NOMO-1 (cell line): ENCODE measurements around the gene GSE1.

Experiments used
- DNase-seq, 2 experiments: peaks; one replicate each; lab custom pipeline; 2025; ENCODE audit not compliant: unreplicated experiment in 2 of 2; lab: John Stamatoyannopoulos, UW

The GSE1 gene

GRCh38 chr16:85673529-85674417 is 60.7 kb downstream of the GSE1 start:
- no peak for DNase-seq

- DNase-seq, result no peak
These were observed 61.3 kb downstream of the GSE1 start for GRCh38 chr16:85674418-85674755.

GRCh38 chr16:85674828-85675227 is 61.7 kb downstream of the GSE1 start:
- no peak for DNase-seq

- peak; percentile 10 to 33 for DNase-seq
These were observed 62.2 kb downstream of the GSE1 start for GRCh38 chr16:85675251-85675874.

GRCh38 chr16:85676466-85676865 is 63.3 kb downstream of the GSE1 start:
- no peak for DNase-seq

GRCh38 chr16:85677383-85677967 is 64.4 kb downstream of the GSE1 start:
- DNase-seq, result no peak

GRCh38 chr16:85678016-85678415 is 64.9 kb downstream of the GSE1 start:
- DNase-seq, result no peak

GRCh38 chr16:85678821-85679220 is 65.7 kb downstream of the GSE1 start:
- no peak for DNase-seq

- DNase-seq, result no peak
These were observed 66.7 kb downstream of the GSE1 start for GRCh38 chr16:85679870-85680269.

- no peak for DNase-seq
These were observed 67.3 kb downstream of the GSE1 start for GRCh38 chr16:85680352-85680944.

GRCh38 chr16:85681255-85681654 is 68.1 kb downstream of the GSE1 start:
- no peak for DNase-seq

GRCh38 chr16:85682516-85682915 is 69.4 kb downstream of the GSE1 start:
- DNase-seq, result no peak

GRCh38 chr16:85683363-85683762 is 70.2 kb downstream of the GSE1 start:
- DNase-seq, result no peak

- DNase-seq, result no peak
These were observed 72.1 kb downstream of the GSE1 start for GRCh38 chr16:85685251-85685650.

GRCh38 chr16:85686912-85687591 is 73.9 kb downstream of the GSE1 start:
- no peak for DNase-seq

GRCh38 chr16:85687651-85688471 is 74.7 kb downstream of the GSE1 start:
- no peak for DNase-seq

- DNase-seq, result peak; percentile 88 to 96
These were observed 75.6 kb downstream of the GSE1 start, which contains the start of gene GINS2 for GRCh38 chr16:85688586-85689284. GINS2 (minus strand) TSS chr16:85688954; CDS start chr16:85688898, 56 bp downstream.

- DNase-seq, result no peak
These were observed 76.3 kb downstream of the GSE1 start for GRCh38 chr16:85689285-85689949.

- DNase-seq, result no peak
These were observed 76.8 kb downstream of the GSE1 start for GRCh38 chr16:85689950-85690320.
